T-helper 1 cell treated with Interleukin-12 subunit alpha and Interleukin-12 subunit beta and Interleukin-4 antibody, amounts not matched to agents 30 ng/mL and 1 ng/mL, for 36 hours (primary cell): ENCODE data around the gene HYPK. TPM values are rescaled to one million over a fixed set of nuclear protein-coding genes. Genes with fewer than 3 reads are reported as not detected.

Experiments used
- intact Hi-C: fragments of 100-400 bp; cut with micrococcal nuclease; formaldehyde crosslinking; loops from one replicate; pipeline ENCODE4 v1.15.1; 2024
- total RNA-seq: library from RNA; stranded (reverse); gene quantifications from 2 replicates; pipeline ENCODE4 v1.2.3, GENCODE V29; 2022

HYPK gene
- 15.4 and 19.4 TPM in 2 replicates for total RNA-seq

- intact Hi-C loops: loop anchor here (1.0 to 2.0 kb wide), 5 partner anchors 8 to 307 kb away; partner anchors contain the start of genes MFAP1, SERF2 and TP53BP1
These were observed at the start of gene HYPK for GRCh38 chr15:43800286-43801141. Gene HYPK, plus strand, starts transcription at chr15:43800599. Its CDS starts 24 bp downstream, at chr15:43800623.

- intact Hi-C loops: loop anchor here (2.0 kb wide), 1 partner anchor 49 kb away; the partner anchor contains the start of genes HYPK and SERINC4
These were observed 48.5 kb upstream of the HYPK start for GRCh38 chr15:43751885-43752284.

- intact Hi-C loops: no loop called here
These were observed 37.6 kb upstream of the HYPK start for GRCh38 chr15:43762824-43763223.

- intact Hi-C loops: no loop called here
These were observed 36.5 kb upstream of the HYPK start for GRCh38 chr15:43763819-43764446.

- intact Hi-C loops: loop anchor here (1.0 kb wide), 2 partner anchors 8 to 19 kb away; no protein-coding TSS in a partner anchor
These were observed 30.7 kb upstream of the HYPK start for GRCh38 chr15:43769584-43770228.

- intact Hi-C loops: no loop called here
These were observed 28.6 kb upstream of the HYPK start for GRCh38 chr15:43771816-43772215.

GRCh38 chr15:43772624-43773023 is 27.8 kb upstream of the HYPK start:
- intact Hi-C loops: no loop called here

- intact Hi-C loops: no loop called here
These were observed 26.3 kb upstream of the HYPK start for GRCh38 chr15:43774062-43774461.

- intact Hi-C loops: no loop called here
These were observed 24.9 kb upstream of the HYPK start for GRCh38 chr15:43775411-43775965.

GRCh38 chr15:43776101-43776717 is 24.2 kb upstream of the HYPK start:
- intact Hi-C loops: no loop called here

GRCh38 chr15:43776718-43777266 is 23.6 kb upstream of the HYPK start, which contains the start of gene ELL3:
Gene ELL3, minus strand, starts transcription at chr15:43776966. Its CDS starts 65 bp downstream, at chr15:43776901.
- intact Hi-C loops: loop anchor here (1.0 kb wide), 7 partner anchors 7 to 52 kb away; partner anchors contain the start of genes HYPK, MFAP1, PDIA3 and SERINC4

GRCh38 chr15:43777267-43777914 is 23.0 kb upstream of the HYPK start:
- intact Hi-C loops: loop anchor here (1.0 kb wide), 7 partner anchors 8 to 51 kb away; partner anchors contain the start of genes HYPK, MFAP1, PDIA3 and SERINC4

- intact Hi-C loops: no loop called here
These were observed 21.4 kb upstream of the HYPK start for GRCh38 chr15:43779016-43779415.

GRCh38 chr15:43789409-43789808 is 11.0 kb upstream of the HYPK start:
- intact Hi-C loops: no loop called here

GRCh38 chr15:43791993-43792760 is 8.2 kb upstream of the HYPK start, which contains the start of gene SERF2:
Gene SERF2, plus strand, starts transcription at chr15:43792320. Its CDS starts 57 bp downstream, at chr15:43792377.
- intact Hi-C loops: loop anchor here (1.0 to 10.0 kb wide), 8 partner anchors 8 to 1517 kb away; partner anchors contain the start of genes CTDSPL2, GANC, GOLM2 and HYPK

- intact Hi-C loops: loop anchor here (1.0 to 10.0 kb wide), 7 partner anchors 7 to 1518 kb away; partner anchors contain the start of genes CTDSPL2, GANC, GOLM2 and HYPK
These were observed 7.5 kb upstream of the HYPK start for GRCh38 chr15:43792761-43793476.

GRCh38 chr15:43793647-43794046 is 6.8 kb upstream of the HYPK start:
- intact Hi-C loops: loop anchor here (2.0 to 10.0 kb wide), 3 partner anchors 301 to 1519 kb away; partner anchors contain the start of genes CTDSPL2, GANC, TMEM87A and TP53BP1
